Upper lobe of left lung (tissue), 6 donors: ENCODE results near the gene ADGRF4. TPM values are rescaled to one million over a fixed set of nuclear protein-coding genes. Genes with fewer than 3 reads are reported as not detected.
A peak's percentile ranks its signal among the peaks of the same experiment; 100 is the strongest.

Experiments used
- ATAC-seq, 2 donors: fragments of 200-7000 bp; cut with Tn5 transposase; one replicate each; pipeline ENCODE4 v1.9.1; 2022; ENCODE audit warnings: mild to moderate bottlenecking in 2 of 2, moderate library complexity in 2 of 2; ENCODE audit not compliant: low FRiP score in 2 of 2
- DNase-seq, 2 donors: peaks; one replicate each; pipeline ENCODE4 v3.0.0-alpha.2; 2019 to 2020
- H3K27ac ChIP-seq, 4 donors: fragments of 200-600 bp; sonication (generic); one replicate each; pipeline ENCODE4 v1.5.1; 2016 to 2019
- H3K27me3 ChIP-seq, 4 donors: fragments of 200-600 bp; sonication (generic); one replicate each; pipeline ENCODE4 v1.5.1; 2017 to 2019
- H3K36me3 ChIP-seq, 4 donors: fragments of 200-600 bp; sonication (generic); one replicate each; pipeline ENCODE4 v1.5.1; 2016 to 2019
- H3K4me1 ChIP-seq, 4 donors: fragments of 200-600 bp; sonication (generic); one replicate each; pipeline ENCODE4 v1.5.1; 2018 to 2019
- H3K4me3 ChIP-seq, 4 donors: fragments of 200-600 bp; sonication (generic); one replicate each; pipeline ENCODE4 v1.5.1; 2017 to 2019; ENCODE audit warnings: mild to moderate bottlenecking in 2 of 4, moderate library complexity in 1 of 4
- H3K9me3 ChIP-seq, 4 donors: fragments of 200-600 bp; sonication (generic); one replicate each; pipeline ENCODE4 v1.5.1; 2018 to 2019
- CTCF ChIP-seq, 6 experiments: fragments of 450-650 bp in 4 of 6; fragments of 200-600 bp in 2 of 6; sonication (generic) in 2 of 6; IDR thresholded peaks; one replicate each; pipeline ENCODE4 v1.5.1; 2016 to 2019; ENCODE audit warnings: antibody characterized with exemption in 6 of 6
- EP300 ChIP-seq, 4 donors: sonication (generic); formaldehyde crosslinking; IDR thresholded peaks; one replicate each; pipeline ENCODE4 v1.5.1; 2017; ENCODE audit warnings: antibody characterized with exemption in 4 of 4, control low read depth in 2 of 4
- POLR2A ChIP-seq, 4 donors: fragments of 450-650 bp; IDR thresholded peaks; one replicate each; pipeline ENCODE4 v1.5.1; 2016 to 2017; ENCODE audit warnings: antibody characterized with exemption in 4 of 4, mild to moderate bottlenecking in 2 of 4
- POLR2AphosphoS5 ChIP-seq, 2 donors: sonication (generic); formaldehyde crosslinking; IDR thresholded peaks; one replicate each; pipeline ENCODE4 v1.5.1; 2017; ENCODE audit warnings: antibody characterized with exemption in 2 of 2
- WGBS, 2 donors: methylation state at CpG; one replicate each; pipeline ENCODE4 v1.1.5; 2017 to 2018; 5-methylcytosine and 5-hydroxymethylcytosine counted together
- total RNA-seq, 6 donors: library from RNA; depleted of rRNA in 4 of 6; stranded (reverse); fragments of >200 nt in 4 of 6; gene quantifications; one replicate each; pipeline versions ENCODE4 v1.1.0 to v1.2.1, GENCODE V29; 2016 to 2021
- donor health status: DM: no; HTN: no; CAD: no; lungs with moderate emphysema.
- donor health status: DM: no; HTN: yes; CAD: no; lungs with severe emphysema.

Gene ADGRF4
- total RNA-seq, 6 donors from 2014 or later, result 0.15 to 0.20 (median 0.18) TPM; not detected in 2

GRCh38 chr6:47665112-47665511 is 33.3 kb upstream of the ADGRF4 start:
- Histone ChIP-seq H3K27me3 (no peaks in the 10 kb centered on the region), H3K36me3 (no peaks in the 10 kb centered on the region), H3K9me3 (no peaks in the 10 kb centered on the region), H3K4me3 (no peak overlapping the region), H3K4me1 (no peaks in the 10 kb centered on the region), H3K27ac (no peak overlapping the region)
- 79 to 85% methylated on average over 3 of the region's 3 CpGs for whole genome bisulfite sequencing, 2 donors
- ATAC-seq (no peak), DNase-seq (no peak)
- TF ChIP-seq EP300 (IDR thresholded peaks at IDR 0.05) (no peak), POLR2A (IDR thresholded peaks at IDR 0.05) (no peak), POLR2AphosphoS5 (IDR thresholded peaks at IDR 0.05) (no peak), CTCF (IDR thresholded peaks at IDR 0.05) (no peak)

GRCh38 chr6:47669684-47670513 is 28.5 kb upstream of the ADGRF4 start:
- Histone ChIP-seq H3K36me3 (no peaks in the 10 kb centered on the region), H3K4me3 (no peak overlapping the region), H3K9me3 (no peaks in the 10 kb centered on the region), H3K27me3 (no peaks in the 10 kb centered on the region), H3K4me1 (no peaks in the 10 kb centered on the region), H3K27ac (no peak overlapping the region)
- TF ChIP-seq POLR2A (IDR thresholded peaks at IDR 0.05) (no peak), EP300 (IDR thresholded peaks at IDR 0.05) (no peak), POLR2AphosphoS5 (IDR thresholded peaks at IDR 0.05) (no peak), CTCF (IDR thresholded peaks at IDR 0.05) (no peak)
- DNase-seq (no peak), ATAC-seq (peak in 1 of 2 donors; percentile 39)
- WGBS, 2 donors, result 32 to 40% methylated on average over 6 of the region's 6 CpGs

GRCh38 chr6:47670851-47671250 is 27.5 kb upstream of the ADGRF4 start:
- Histone ChIP-seq H3K9me3 (no peaks in the 10 kb centered on the region), H3K27ac (no peak overlapping the region), H3K4me1 (no peaks in the 10 kb centered on the region), H3K27me3 (no peaks in the 10 kb centered on the region), H3K4me3 (no peak overlapping the region), H3K36me3 (no peaks in the 10 kb centered on the region)
- 70 to 73% methylated on average over 3 of the region's 3 CpGs for WGBS, 2 donors
- TF ChIP-seq CTCF (IDR thresholded peaks at IDR 0.05) (no peak), EP300 (IDR thresholded peaks at IDR 0.05) (no peak), POLR2AphosphoS5 (IDR thresholded peaks at IDR 0.05) (no peak), POLR2A (IDR thresholded peaks at IDR 0.05) (no peak)
- DNase-seq (no peak), ATAC-seq (no peak)

GRCh38 chr6:47671777-47672176 is 26.6 kb upstream of the ADGRF4 start:
- WGBS, 2 donors, result 58 to 62% methylated on average over 1 of the region's 1 CpG
- Histone ChIP-seq H3K9me3 (no peaks in the 10 kb centered on the region), H3K27me3 (no peaks in the 10 kb centered on the region), H3K4me1 (no peaks in the 10 kb centered on the region), H3K27ac (no peak overlapping the region), H3K4me3 (no peak overlapping the region), H3K36me3 (no peaks in the 10 kb centered on the region)
- no peak for ATAC-seq
- TF ChIP-seq EP300 (IDR thresholded peaks at IDR 0.05) (no peak), CTCF (IDR thresholded peaks at IDR 0.05) (no peak), POLR2A (IDR thresholded peaks at IDR 0.05) (no peak), POLR2AphosphoS5 (IDR thresholded peaks at IDR 0.05) (no peak)
- no peak for DNase-seq

GRCh38 chr6:47672816-47673215 is 25.6 kb upstream of the ADGRF4 start:
- Histone ChIP-seq H3K9me3 (no peaks in the 10 kb centered on the region), H3K27ac (no peak overlapping the region), H3K36me3 (no peaks in the 10 kb centered on the region), H3K4me1 (no peaks in the 10 kb centered on the region), H3K27me3 (no peaks in the 10 kb centered on the region), H3K4me3 (no peak overlapping the region)
- DNase-seq, result no peak
- TF ChIP-seq EP300 (IDR thresholded peaks at IDR 0.05), result no peak
- no peak for TF ChIP-seq POLR2A (IDR thresholded peaks at IDR 0.05)
- no peak for TF ChIP-seq CTCF (IDR thresholded peaks at IDR 0.05)
- TF ChIP-seq POLR2AphosphoS5 (IDR thresholded peaks at IDR 0.05), result no peak
- ATAC-seq, result no peak
- WGBS, 2 donors, result 85 to 89% methylated on average over 1 of the region's 1 CpG
